ENCODE results near the gene GNAO1.

GNAO1 gene

GRCh38 chr16:56278196-56278855 lies 87.0 kb downstream of the GNAO1 start:
- no peak overlapping the region for H3K27ac ChIP-seq (ENCODE audit: extremely low read depth, low read depth, low read length)
- no peak overlapping the region for H3K4me3 ChIP-seq (ENCODE audit: low read depth, low read length)
- H3K36me3 ChIP-seq (ENCODE audit: control insufficient read depth in 2 of 2, insufficient read depth in 1 of 2, low read length in 2 of 2): no peaks in the 10 kb centered on the region
- TF ChIP-seq ZNF670 (tag by site-specific recombination; IDR thresholded peaks at IDR 0.05; ENCODE audit: low read depth) (no peak), ZNF426 (tag by site-specific recombination; IDR thresholded peaks at IDR 0.05) (no peak), ZNF146 (tag by site-specific recombination; IDR thresholded peaks at IDR 0.05) (no peak), OVOL3 (tag by site-specific recombination; IDR thresholded peaks at IDR 0.05) (no peak), ZNF48 (tag by site-specific recombination; IDR thresholded peaks at IDR 0.05) (no peak), ZNF785 (tag by site-specific recombination; IDR thresholded peaks at IDR 0.05) (no peak), ZNF148 (tag by site-specific recombination; IDR thresholded peaks at IDR 0.05; ENCODE audit: borderline replicate concordance) (no peak), ZNF157 (tag by site-specific recombination; IDR thresholded peaks at IDR 0.05) (no peak), GLIS2 (tag by site-specific recombination; IDR thresholded peaks at IDR 0.05) (no peak), ZNF175 (tag by site-specific recombination; IDR thresholded peaks at IDR 0.05) (no peak), ZNF433 (tag by site-specific recombination; IDR thresholded peaks at IDR 0.05; ENCODE audit: low read depth) (no peak), ZNF560 (tag by site-specific recombination; IDR thresholded peaks at IDR 0.05; ENCODE audit: borderline replicate concordance) (no peak), ZNF837 (tag by site-specific recombination; IDR thresholded peaks at IDR 0.05) (no peak), ZNF561 (tag by site-specific recombination; IDR thresholded peaks at IDR 0.05; ENCODE audit: borderline replicate concordance) (no peak), BCL11A (tag by site-specific recombination; IDR thresholded peaks at IDR 0.05; ENCODE audit: low read depth) (no peak), TRIM28 (IDR thresholded peaks at IDR 0.05; ENCODE audit: borderline replicate concordance, low read length) (no peak), ZEB2 (tag by site-specific recombination; IDR thresholded peaks at IDR 0.05) (no peak), ZBTB7A (tag by site-specific recombination; IDR thresholded peaks at IDR 0.05; ENCODE audit: low read depth) (no peak), PATZ1 (tag by site-specific recombination; IDR thresholded peaks at IDR 0.05) (no peak)
- H3K4me1 ChIP-seq (ENCODE audit: control insufficient read depth, insufficient read depth, low read length): no peaks in the 10 kb centered on the region
- ChIA-PET POLR2A (interaction anchor here (0.7 kb wide), 1 partner anchor 12 kb away, joined by 3 read pairs; no protein-coding TSS in a partner anchor), CTCF (interaction anchor here (0.5 to 1.6 kb wide), 4 partner anchors 15 to 264 kb away, joined by 3 to 4 read pairs (median 3); no protein-coding TSS in a partner anchor)
- H3K9me3 ChIP-seq (ENCODE audit: control insufficient read depth, insufficient read depth, low read depth, low read length): no peaks in the 10 kb centered on the region

- no peak for TF ChIP-seq ZNF560 (tag by site-specific recombination; IDR thresholded peaks at IDR 0.05; ENCODE audit: borderline replicate concordance)
- TF ChIP-seq ZNF654 (tag by site-specific recombination; IDR thresholded peaks at IDR 0.05; ENCODE audit: low read depth): no peak
- TF ChIP-seq ZNF596 (tag by site-specific recombination; IDR thresholded peaks at IDR 0.05): no peak
- no peak for TF ChIP-seq ZNF394 (tag by site-specific recombination; IDR thresholded peaks at IDR 0.05; ENCODE audit: borderline replicate concordance)
- no peak for TF ChIP-seq SP3 (tag by site-specific recombination; IDR thresholded peaks at IDR 0.05)
- TF ChIP-seq ZNF704 (tag by site-specific recombination; IDR thresholded peaks at IDR 0.05): no peak
- TF ChIP-seq REST (tag by site-specific recombination; IDR thresholded peaks at IDR 0.05): no peak
- no peak for TF ChIP-seq ZFP69B (tag by site-specific recombination; IDR thresholded peaks at IDR 0.05)
- no peak overlapping the region for H3K4me3 ChIP-seq (ENCODE audit: low read depth, low read length)
- H3K27ac ChIP-seq (ENCODE audit: extremely low read depth, low read depth, low read length): no peak overlapping the region
- H3K4me1 ChIP-seq (ENCODE audit: control insufficient read depth, insufficient read depth, low read length): no peaks in the 10 kb centered on the region
- POLR2A ChIA-PET: no interaction called here
- H3K36me3 ChIP-seq (ENCODE audit: control insufficient read depth in 2 of 2, insufficient read depth in 1 of 2, low read length in 2 of 2): no peaks in the 10 kb centered on the region
- CTCF ChIA-PET: interaction anchor here (1.2 kb wide), 1 partner anchor 34 kb away, joined by 4 read pairs; no protein-coding TSS in a partner anchor
- no peaks in the 10 kb centered on the region for H3K9me3 ChIP-seq (ENCODE audit: control insufficient read depth, insufficient read depth, low read depth, low read length)
Observed at GRCh38 chr16:56279132-56279531, 87.8 kb downstream of the GNAO1 start.

Data from HEK293 (cell line).